AG09319 (cell line): ENCODE results near the gene SELENBP1.
"Not testable (repeated sequence)": the region's sequence is repeated elsewhere in the genome, so short reads cannot be mapped to it uniquely, and the experiment has no call there.

Experiments used
- DNase-seq: peaks from one replicate; pipeline ENCODE4 v3.0.0-alpha.2; 2010; ENCODE audit warnings: low read depth; ENCODE audit errors: extremely low read depth
- TF ChIP-seq, protein P1 (sequence below): IDR thresholded peaks from 2 replicates; pipeline ENCODE4 v1.5.1; 2011; ENCODE audit warnings: low read depth, mild to moderate bottlenecking, inconsistent platforms, low read length, moderate library complexity

Gene SELENBP1

DNA sequence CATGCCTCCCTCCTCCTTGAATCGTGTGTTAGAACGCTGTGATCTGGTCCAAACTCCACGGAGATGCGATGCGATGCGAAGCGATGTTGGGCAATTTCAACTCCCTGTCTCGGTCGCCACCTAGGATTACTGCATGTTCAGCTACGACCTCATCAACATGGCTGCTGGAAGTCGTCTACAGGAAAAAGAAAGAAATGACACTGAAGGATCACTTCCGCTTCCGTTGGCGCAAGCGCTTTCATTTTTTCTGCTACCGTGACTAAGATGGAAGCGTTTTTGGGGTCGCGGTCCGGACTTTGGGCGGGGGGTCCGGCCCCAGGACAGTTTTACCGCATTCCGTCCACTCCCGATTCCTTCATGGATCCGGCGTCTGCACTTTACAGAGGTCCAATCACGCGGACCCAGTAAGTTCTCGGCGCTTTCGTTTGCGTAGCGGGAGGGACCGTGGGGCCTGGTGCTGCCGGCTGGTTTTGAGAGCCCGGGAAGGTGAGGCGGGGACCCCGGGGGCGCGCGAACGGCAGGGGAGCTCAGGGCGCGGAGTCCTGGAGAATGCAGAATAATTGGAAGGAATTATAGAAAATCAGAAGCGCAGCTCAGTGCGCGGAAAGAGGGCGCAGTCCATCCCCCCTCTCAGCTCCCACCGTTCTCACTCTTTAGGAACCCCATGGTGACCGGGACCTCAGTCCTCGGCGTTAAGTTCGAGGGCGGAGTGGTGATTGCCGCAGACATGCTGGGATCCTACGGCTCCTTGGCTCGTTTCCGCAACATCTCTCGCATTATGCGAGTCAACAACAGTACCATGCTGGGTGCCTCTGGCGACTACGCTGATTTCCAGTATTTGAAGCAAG lies 27.0 kb upstream of the SELENBP1 start, which contains the start of gene PSMB4:
Gene PSMB4 (plus strand): TSS at position 250 of the 848 bp plus-strand sequence. CDS start 15 bp downstream, at position 265.
- DNase-seq, result peak; percentile 81
- TF ChIP-seq, protein P1, sequence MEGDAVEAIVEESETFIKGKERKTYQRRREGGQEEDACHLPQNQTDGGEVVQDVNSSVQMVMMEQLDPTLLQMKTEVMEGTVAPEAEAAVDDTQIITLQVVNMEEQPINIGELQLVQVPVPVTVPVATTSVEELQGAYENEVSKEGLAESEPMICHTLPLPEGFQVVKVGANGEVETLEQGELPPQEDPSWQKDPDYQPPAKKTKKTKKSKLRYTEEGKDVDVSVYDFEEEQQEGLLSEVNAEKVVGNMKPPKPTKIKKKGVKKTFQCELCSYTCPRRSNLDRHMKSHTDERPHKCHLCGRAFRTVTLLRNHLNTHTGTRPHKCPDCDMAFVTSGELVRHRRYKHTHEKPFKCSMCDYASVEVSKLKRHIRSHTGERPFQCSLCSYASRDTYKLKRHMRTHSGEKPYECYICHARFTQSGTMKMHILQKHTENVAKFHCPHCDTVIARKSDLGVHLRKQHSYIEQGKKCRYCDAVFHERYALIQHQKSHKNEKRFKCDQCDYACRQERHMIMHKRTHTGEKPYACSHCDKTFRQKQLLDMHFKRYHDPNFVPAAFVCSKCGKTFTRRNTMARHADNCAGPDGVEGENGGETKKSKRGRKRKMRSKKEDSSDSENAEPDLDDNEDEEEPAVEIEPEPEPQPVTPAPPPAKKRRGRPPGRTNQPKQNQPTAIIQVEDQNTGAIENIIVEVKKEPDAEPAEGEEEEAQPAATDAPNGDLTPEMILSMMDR, result peak; percentile 46

DNA sequence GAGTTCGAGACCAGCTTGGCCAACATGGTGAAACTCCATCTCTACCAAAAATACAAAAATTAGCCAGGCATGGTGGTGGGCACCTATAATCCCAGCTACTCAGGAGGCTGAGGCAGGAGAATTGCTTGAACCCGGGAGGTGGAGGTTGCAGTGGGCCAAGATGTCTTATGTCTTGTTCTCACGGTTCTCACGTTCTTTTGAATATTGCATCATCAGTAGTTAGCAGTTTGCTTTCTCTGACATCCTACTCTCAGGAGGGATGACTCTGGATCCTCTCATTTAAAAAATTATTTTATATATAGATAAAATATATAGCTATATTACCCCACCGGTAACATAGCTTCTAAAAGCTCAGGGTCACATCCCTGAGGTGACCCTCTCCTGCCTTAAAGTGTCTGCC lies 23.8 kb upstream of the SELENBP1 start:
- not testable (repeated sequence) for DNase-seq

DNA sequence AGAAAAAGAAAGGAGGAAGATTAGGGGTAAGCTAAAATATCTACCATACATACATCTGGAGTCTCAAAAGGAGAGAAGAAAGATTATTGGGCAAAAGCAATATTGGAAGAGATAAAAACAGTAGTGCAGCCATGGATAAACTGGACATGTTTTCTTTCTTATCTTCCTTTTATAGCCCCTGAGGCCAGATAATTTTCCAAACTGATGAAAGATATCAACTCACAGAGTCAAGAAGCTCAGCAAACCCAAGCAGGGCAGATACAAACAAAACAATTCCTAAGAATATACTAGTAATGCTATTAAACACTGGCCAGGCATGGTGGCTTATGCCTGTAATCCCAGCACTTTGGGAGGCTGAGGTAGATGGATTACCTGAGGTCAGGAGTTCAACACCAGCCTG lies 21.1 kb upstream of the SELENBP1 start:
- TF ChIP-seq, protein P1, result no peak
- no peak for DNase-seq

DNA sequence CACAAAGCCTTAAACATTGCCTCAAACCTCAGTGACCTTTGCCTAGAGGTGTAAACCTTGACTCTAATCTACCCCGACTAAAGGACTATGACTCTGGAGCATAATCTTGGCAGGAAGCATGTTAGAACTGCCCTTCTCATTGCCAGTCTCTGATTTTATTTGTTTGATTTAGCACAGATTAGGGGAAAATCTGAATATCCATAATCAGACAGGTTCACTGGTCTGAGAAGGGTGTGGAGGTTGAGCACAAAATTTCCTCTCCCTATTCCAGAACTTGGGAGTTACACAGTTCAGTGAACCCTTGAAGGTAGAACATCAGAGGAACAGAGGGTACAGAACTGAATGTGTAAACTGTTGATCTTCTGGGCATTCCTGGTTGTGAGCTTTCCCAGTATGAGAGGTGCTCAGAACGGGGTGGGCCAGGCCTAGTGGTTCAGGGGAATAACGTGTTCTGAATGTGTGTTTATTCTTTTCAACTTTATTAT lies 18.6 kb upstream of the SELENBP1 start:
- no peak for DNase-seq
- TF ChIP-seq, protein P1, result no peak

DNA sequence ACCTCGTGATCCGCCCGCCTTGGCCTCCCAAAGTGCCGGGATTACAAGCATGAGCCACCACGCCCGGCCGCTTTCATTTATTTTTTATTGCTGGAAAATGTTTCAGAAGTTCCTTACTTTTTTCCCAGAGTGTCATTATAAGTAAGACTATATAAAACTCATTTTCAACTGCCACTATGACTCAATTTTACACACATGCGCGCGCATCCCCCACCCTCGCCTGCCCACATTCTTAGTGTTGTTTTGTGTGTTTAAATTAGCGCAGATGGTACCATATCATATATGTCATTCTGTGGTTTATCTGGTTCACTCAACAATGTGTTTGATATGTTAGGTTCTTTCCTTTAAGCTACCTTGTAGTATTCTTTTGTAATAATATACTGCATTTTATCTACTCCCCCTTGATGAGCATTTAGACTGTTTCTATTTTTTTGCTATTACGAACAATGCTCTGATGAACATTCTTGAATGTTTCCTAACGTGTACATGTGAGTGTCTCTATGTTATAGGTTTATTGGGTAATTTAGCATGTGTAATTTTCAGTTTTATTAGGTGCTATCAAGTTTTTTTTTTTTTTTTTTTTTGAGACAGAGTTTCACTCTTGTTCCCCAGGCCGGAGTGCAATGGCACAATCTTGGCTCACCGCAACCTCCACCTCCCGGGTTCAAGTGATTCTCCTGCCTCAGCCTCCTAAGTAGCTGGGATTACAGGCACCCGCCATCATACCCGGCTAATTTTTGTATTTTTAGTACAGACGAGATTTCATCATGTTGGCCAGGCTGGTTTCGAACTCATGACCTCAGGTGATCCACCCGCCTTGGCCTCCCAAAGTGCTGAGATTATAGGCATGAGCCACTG lies 17.9 kb upstream of the SELENBP1 start:
- not testable (repeated sequence) for DNase-seq

DNA sequence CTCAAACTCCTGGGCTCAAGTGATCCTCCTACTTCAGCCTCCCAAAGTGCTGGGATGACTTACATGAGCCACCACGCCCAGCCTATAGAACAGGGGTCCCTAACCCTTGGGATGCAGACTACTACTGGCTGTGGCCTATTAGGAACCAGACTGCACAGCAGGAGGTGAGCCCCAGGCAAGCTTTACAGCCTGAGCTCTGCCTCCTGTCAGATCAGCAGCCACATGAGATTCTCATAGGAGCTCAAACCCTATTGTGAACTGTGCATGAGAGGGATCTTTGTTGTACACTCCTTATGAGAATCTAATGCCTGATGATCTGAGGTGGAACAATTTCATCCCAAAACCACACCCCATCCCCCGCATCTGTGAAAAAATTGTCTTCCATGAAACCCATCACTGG lies 13.5 kb upstream of the SELENBP1 start:
- TF ChIP-seq, protein P1, result no peak
- no peak for DNase-seq

DNA sequence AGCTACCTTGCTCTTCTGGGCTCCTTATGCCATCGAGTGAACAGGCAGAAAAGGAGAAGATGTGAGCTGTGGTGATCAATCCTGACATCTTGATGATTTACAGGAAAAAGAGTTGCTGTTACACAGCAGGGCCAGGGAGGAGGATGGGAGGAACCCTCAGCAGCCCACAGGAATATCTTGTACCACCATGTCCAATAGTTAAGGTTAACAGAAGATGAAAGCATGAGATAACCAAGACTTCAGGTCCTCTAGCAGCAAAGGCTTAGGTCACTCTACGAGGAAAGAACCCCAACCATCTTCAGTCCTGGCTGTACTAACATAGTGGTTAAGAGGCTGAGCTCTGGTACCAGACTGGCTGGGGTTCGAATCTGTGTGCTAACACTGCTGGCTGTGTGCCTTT lies 12.1 kb upstream of the SELENBP1 start:
- TF ChIP-seq, protein P1, result no peak
- DNase-seq, result no peak
